ENCODE results near the gene KRT38.
"Not testable (repeated sequence)": the region's sequence is repeated elsewhere in the genome, so short reads cannot be mapped to it uniquely, and the experiment has no call there.

KRT38 gene

GRCh38 chr17:41396340-41396739 is 44.4 kb downstream of the KRT38 start:
- no peak overlapping the region for H3K4me3 ChIP-seq (ENCODE audit: low read depth, low read length)
- DNase-seq (ENCODE audit: low read depth, low spot score), result no peak
- in situ Hi-C loops (cut with HindIII; ENCODE audit: low sequenced_read_pairs), result no loop called here
- TF ChIP-seq CTCF (IDR thresholded peaks at IDR 0.05; ENCODE audit: low read depth, low read length), result no peak

GRCh38 chr17:41395611-41396010 is 45.2 kb downstream of the KRT38 start:
- no peak for TF ChIP-seq CTCF (IDR thresholded peaks at IDR 0.05; ENCODE audit: low read depth, low read length)
- in situ Hi-C loops (cut with HindIII; ENCODE audit: low sequenced_read_pairs), result no loop called here
- no peak overlapping the region for H3K4me3 ChIP-seq (ENCODE audit: low read depth, low read length)
- DNase-seq (ENCODE audit: low read depth, low spot score), result no peak

- in situ Hi-C loops (cut with HindIII; ENCODE audit: low sequenced_read_pairs); H3K4me3 ChIP-seq (ENCODE audit: low read depth, low read length); DNase-seq (ENCODE audit: low read depth, low spot score): not testable (repeated sequence)
Observed at GRCh38 chr17:41395044-41395443, 45.7 kb downstream of the KRT38 start.

- H3K4me3 ChIP-seq (ENCODE audit: low read depth, low read length), result no peak overlapping the region
- no peak for TF ChIP-seq CTCF (IDR thresholded peaks at IDR 0.05; ENCODE audit: low read depth, low read length)
- no peak for DNase-seq (ENCODE audit: low read depth, low spot score)
- in situ Hi-C loops (cut with HindIII; ENCODE audit: low sequenced_read_pairs), result no loop called here
Observed at GRCh38 chr17:41394254-41394996, 46.4 kb downstream of the KRT38 start.

GRCh38 chr17:41393826-41394225 is 47.0 kb downstream of the KRT38 start:
- in situ Hi-C loops (cut with HindIII; ENCODE audit: low sequenced_read_pairs), result no loop called here
- no peak for DNase-seq (ENCODE audit: low read depth, low spot score)
- no peak for TF ChIP-seq CTCF (IDR thresholded peaks at IDR 0.05; ENCODE audit: low read depth, low read length)
- no peak overlapping the region for H3K4me3 ChIP-seq (ENCODE audit: low read depth, low read length)

- in situ Hi-C loops (cut with HindIII; ENCODE audit: low sequenced_read_pairs), result no loop called here
Observed at GRCh38 chr17:41393294-41393693, 47.5 kb downstream of the KRT38 start.

More at GRCh38 chr17:41393294-41393693, 47.5 kb downstream of the KRT38 start:
- H3K4me3 ChIP-seq (ENCODE audit: low read depth, low read length), result no peak overlapping the region
- TF ChIP-seq CTCF (IDR thresholded peaks at IDR 0.05; ENCODE audit: low read depth, low read length), result no peak
- DNase-seq (ENCODE audit: low read depth, low spot score), result no peak

Measured in astrocyte of the spinal cord (primary cell).